ENCODE results near the gene DLGAP1.
A peak's percentile ranks its signal among the peaks of the same experiment; 100 is the strongest.

The DLGAP1 gene

DNA sequence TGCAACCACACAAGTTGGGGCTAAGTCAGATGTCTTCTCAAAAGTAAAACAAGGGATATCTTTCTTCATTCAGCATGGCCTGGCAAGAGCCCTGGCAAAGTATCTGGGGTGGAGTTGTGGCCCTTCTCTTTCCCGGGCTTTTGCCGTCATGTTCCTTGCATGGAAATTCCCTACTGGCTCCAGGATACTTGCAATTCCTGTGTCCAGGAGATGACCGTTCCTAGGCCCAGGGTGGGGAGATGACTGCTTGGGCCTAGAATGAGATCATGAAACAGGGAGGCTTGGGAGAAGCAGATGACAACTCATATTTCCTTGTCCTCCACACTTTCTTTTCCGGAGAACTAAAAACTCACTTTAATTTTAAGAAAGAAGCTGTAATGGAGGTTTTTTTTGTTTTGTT lies 944.2 kb downstream of the DLGAP1 start:
- no peak for DNase-seq

DNA sequence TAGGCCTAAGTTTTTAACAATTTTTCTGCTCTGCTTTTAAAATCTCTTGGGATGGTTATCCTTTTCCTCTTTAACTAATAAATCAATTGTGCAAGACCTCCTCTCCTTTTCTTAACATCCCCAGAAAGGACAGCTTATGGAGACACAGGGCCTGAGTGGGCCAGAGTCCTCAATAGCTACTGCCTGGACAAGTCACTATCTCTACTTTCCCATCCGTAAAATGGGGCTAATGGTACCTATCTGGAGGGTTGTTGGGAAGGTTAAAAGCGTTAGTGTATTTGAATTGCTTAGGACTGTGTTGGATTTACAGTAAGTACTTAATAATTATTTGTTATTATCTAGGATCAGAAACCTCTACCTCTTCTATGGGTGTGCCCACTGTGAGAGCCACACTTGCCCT lies 945.1 kb downstream of the DLGAP1 start:
- no peak for DNase-seq

DNA sequence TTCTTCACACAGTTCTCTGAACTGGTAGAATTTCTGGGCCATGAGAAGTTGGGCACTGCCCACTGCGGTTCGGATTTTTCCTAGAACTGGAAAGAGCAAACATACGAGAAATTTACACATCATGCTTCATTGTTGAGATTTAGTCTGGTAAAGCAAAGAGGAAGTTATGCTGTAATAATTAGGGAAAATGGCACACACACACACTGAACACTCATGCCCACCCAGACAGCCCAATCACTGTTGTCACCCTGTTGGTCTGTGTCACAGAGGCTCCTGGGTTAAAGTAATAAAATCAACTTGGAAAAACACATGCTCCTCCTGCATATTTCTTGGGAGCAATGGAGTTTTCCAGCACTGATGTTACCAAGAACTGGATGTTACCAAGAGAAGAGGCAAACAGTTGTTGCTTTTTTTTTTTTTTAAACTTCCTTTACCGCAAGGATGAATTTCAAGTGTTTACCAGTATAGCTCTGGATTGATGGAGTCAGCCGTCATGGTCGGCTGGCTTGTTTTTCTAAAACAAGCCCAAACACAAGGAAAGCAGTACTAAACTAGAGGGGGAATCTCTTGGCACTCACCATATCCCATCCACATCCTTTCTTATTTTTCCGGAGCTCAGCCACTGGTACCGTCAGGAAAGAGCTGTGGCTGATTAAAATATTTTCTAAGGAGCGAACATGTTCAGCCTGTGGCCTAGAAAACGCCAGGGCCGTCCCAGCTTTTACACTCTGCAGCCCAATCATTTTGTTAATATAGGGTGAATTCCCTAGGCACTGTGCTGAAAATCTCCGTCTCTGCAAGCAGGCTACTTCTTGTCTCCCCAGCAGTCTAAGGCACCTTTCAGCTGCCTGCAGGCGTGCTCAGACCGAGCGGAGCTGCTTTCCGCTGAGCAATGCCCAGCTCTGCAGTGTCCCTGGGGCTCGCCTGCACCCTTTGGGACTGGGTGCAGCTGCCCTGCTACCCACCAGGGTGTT lies 946.2 kb downstream of the DLGAP1 start:
- no peak for DNase-seq

DNA sequence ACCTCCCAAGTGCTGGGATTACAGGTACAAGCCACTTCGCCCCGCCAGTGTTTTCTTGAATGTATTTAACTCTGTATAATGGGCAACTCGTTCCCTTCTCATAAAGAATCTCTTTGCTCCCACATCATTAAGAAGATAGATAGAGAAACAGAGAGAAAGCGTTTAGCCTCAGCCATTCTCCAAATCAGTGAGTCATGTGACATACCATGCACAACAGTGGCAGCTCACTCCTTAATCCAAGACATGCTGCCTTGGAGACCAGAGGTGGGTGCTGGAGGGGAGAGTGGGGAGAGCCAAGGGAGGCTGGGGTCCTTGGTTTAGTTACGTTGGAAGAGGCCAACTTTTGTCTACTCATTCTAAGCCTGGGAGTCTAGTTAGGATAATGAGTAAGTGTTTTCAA lies 950.5 kb downstream of the DLGAP1 start:
- no peak for DNase-seq

DNA sequence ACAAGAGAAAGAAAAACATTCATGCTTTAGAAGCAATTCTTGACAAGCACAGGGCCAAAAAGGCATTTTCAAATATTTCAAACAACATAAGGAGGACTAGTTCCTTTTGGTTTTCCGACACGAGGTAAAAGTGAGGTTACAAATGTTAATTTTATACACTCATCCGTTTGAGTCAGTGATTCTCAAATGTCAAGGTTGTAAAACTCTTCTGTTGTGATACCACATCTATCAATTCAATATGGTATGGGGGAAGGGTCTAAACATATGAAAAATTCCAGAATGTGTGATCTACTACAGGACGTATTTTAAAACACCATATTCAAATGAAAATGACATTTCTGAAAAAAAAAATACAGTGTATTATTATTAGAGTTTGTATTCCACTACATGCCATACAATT lies 952.5 kb downstream of the DLGAP1 start:
- DNase-seq = no peak

DNA sequence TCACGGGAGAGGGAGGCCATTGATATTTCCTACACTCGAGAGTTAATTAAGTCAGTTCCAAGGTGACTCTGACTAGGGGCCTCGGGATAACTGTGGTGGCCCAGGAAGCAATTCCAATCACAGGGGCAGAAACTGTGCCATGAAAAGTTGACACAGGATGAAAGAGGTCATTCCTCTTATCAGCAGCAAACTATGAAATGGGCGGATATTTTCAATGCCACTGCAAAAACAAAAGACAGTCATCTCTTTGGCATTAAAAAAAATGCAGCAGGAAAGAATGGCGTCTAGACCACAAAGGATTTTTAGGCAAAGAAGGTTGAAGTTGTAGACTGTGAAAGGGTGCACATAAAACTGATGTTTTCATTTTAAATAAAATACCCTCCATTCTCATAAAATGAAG lies 955.1 kb downstream of the DLGAP1 start:
- DNase-seq = no peak

DNA sequence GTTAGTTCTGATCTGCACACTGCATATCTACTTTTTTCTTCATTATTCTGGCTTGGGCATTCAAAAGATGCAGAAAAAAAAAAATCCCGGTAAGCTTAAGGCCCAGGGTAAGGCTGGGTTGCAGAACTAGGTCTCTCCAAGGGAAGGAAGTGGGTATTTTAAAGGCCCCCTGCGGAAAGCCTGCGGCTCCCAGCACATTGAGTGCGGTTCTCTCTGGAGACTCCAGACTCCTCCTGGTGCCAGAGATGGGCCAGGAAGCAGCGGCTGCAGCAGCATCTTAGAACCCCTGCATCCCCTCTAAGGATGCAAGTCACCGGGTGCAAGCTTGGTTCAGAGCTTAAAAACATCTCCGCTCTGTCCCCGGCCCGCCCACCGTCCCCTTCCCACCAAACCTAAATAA lies 955.6 kb downstream of the DLGAP1 start:
- no peak for DNase-seq

DNA sequence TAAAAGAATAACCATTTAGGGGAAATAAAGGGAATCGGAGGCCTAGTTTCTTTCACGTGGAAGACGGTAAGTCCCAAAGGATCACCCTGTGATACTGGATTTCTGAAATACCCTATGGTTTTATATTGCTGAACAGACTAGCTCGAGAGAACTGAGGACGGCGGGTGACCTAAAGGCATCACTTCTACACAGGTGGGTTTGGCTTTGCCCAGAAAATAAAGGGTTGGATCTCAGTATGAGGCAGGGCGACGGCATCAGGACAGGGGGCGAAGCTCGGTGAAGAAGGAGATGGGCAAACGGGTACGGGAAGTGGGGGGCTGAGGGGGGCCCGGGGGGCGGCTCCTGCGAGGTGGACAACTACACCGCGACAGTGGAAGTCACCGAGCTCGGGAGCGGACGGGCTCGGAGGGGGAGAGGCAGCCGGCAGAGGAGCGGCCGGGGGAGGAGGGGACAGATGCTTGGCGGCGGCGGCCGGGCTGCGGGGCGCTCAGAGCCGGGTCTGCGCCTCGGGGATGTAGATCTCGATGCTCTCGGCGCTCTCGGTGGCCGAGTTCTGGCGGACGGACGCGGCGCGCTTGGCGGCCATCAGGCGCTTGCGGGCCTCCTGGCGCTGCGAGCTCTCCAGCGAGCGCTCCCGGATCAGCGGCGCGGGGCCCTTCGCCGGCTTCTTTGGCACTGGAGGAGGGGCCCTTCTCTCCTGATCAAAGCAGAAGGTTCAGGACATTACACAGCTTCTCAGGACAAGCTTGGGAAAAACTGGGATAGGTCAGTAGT lies 956.2 kb downstream of the DLGAP1 start:
- DNase-seq = peak; percentile 21

DNA sequence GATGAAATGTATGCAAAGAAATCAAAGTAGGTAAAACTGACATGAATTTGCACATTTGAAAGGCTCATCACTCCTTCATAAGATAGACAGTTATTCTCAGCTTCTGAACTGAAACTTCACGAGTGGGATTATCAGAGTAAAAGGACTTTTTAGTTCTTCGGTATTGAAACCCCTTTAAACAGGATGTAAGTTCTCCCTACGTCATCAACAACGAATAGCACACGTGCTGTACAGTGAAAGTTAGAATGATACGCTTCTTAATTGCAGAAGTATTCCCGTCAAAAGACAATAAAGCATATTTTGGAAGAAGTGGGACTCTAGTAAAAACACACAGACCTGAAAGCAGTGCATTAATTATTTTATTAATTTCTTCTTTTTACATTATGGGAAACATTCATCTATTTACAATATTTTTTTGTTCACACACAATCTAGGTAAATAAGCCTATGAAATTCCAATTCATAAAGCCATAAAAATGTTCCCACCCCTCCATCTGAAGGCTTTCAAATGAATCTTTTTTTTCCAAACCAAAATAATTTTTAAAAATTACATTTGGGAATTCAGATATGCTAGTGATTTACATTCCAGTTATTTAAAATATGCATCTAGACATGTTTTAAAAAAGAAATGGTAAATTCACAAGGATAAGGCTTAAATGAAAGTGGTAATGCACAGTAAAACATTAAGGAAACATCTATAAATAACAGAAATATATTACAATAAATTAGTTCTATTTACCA lies 959.2 kb downstream of the DLGAP1 start:
- DNase-seq = no peak

DNA sequence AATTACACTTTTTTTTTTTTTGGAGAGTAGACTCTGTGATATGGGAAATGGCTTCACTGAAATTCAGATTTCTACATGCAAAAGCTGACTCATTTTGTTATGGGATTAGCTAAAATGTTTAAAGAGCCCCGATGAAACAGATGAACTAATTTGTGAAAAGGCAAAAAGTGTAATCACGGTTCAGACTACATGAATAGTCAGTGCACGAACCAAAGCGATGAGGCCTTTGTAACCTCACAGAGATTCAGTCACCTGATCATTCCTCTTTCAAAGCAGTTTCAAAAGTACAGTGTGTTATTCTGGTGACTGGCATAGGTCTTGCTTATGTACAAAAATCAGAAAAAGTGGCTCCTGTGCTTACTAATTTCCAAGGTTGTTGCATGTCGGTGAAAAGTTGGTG lies 960.5 kb downstream of the DLGAP1 start:
- DNase-seq = no peak

DNA sequence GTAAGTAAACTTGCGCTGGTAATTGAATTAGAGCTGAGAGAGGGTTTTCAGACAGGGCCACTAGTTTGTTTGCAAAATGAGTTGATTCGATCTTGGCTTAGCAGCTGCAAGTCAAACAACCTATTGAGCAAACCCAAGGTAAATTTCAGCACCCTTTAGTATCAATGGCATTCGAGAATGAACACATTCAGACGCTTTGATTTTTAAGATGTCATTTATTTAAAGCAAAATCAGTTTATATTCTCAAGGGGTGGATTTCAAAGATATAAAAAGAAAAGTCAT lies 960.9 kb downstream of the DLGAP1 start:
- no peak for DNase-seq

DNA sequence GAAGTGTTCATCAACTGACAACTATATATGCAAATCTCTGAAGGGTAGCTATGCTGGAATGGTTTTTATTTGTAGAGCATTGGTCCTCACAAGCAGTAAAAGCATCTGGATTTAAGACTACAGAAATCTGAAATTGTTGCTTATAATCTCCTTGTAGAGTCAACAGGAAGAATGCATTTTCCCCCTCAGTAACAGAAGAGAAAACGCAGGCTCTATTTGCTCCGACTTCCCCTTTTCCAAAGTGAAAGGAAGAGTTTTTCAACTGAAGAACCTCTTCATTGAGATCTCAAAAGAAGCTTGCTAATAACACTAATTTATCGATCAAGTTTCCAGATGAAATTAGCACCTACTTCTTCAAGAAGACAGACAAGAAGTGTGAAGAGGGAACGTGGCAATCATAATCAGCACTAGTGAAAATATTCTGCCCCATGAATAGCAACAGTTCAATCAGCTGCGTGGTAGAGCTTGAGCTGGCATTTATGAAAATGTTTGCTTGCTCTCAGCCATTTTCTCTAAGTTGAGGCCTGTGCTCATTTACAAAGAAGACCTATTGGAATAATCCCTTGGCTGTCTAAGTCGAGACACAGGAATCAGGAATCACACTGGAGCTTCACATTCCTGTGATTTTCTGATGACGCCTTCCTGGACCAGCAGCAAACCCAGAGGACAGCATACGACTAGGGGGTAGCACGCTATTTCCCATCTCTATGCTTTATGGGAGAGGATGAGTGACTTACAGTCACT lies 961.4 kb downstream of the DLGAP1 start:
- no peak for DNase-seq

DNA sequence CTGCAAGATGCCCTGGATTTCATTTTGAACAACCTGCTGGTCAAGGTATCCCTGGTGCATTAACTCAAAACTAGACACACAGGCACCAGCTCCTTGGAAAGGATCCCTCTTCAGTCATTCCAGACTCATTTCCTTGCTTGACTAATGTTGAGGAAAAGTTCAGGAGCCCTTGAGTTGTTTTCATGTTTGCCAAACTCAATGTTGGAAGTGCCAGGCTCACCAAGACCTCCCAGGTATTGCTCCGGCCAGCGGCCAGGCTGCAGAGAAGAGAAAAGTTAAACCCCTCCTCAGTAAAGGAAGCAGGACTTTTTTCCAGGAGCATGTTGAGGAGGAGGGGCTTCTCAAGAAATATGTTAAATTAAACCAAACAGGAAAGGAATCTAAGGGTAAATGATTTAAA lies 962.4 kb downstream of the DLGAP1 start:
- DNase-seq = no peak

DNA sequence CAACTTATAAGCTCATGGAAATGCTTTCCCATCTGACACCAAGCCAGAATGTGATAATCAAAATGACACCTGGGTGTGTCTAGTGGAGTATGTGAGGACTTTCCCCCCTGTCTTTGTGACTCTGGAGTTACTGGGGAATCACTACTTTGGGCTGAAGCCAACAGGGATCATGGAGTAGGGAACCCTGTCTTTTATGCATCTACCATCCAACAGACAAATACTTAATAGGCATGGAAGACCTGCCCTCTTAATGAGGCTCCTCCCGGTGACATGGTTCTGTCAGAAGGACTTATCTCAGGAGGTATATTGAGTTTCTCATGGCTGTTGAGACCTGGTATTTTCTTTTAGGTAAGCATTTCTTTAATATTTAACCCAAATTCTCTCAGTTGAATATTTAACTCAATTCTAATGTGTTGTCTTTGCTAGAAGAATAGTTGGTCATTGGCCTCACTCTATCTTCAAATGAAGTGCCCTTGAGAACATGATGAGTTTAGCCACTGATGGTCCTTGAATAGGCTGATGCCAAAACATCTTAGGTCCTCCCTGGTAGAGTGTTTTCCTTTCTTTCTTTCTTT lies 963.0 kb downstream of the DLGAP1 start:
- no peak for DNase-seq

DNA sequence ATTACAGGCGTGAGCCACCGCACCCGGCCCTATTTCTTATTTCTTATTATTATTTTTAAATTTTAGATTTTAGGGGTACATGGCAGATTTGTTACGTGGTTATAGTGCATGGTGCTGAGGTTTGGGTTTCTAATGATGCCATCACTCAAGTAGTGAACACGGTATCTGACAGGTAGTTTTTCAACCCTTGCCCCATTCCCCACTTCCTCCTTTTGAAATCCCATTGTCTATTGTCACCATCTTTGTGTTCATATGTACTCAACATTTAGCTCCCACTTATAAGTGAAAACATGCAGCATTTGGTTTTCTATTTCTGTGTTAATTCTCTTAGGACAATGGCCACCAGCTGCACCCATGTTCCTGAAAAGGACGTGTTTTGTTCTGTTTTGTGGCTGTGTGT lies 965.6 kb downstream of the DLGAP1 start:
- no peak for DNase-seq

DNA sequence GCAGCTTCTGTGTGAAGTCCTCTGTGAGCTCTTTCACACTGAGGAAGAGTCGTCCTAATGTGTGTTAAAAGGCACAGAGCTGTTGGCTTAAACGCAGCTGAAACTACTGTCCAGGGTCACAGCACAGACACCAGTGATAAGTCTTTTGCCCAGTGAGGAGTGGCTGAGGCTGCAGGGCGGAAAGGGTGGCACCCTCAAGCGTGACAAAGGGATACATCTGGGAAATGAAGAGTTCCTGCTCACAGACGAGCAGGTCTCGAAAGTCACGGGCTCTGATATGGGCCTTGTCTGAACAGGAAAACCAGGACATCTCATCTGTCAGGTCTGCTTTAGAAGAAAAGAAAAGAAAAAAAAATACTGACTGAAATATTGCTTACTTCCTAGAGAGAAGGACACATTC lies 968.6 kb downstream of the DLGAP1 start:
- no peak for DNase-seq

DNA sequence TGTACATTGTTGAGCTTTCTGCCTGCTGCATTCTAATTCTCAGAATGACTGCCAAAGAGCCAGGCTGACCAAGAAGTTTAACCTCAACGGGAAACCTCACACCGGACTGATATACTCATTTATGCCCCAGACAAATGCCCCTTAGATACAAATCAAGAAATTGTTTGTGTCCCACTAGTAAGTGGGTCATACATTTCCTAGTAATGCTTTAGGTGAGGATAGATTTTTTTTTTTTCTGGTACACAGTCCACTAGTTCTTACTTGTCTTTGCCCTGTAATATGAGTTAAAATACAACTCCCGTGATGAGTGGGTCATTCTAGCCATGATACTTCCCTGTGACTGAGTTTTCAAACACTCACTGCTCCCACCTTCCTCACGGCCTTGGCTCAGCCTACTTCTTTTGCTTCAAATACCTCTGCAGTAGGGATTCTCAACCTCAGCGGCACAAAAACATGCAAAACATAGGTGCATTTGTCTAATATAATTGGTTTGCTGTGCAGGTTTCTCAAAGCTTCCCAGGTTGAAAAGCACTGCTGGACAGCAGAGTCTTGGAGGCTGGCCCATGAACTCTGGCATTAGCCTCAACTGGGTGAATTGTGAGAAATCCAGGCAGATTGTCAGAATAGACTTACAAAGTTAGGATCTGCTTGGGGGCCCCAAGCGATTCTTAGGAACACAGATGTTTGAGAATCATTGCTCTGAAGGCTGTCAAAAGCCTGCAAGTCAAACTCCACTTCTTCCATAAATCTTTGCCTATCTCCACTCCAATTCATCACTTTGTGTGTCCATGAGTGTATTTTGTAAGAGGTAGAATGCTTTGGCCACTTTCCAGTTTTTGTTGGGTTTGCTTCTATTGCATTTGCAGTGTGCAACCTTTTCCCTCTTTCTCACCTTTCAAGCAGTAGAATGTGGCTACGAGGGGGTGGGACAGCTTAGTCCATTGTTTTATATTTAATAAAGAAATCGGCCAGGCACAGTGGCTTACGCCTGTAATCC lies 969.7 kb downstream of the DLGAP1 start:
- no peak for DNase-seq

DNA sequence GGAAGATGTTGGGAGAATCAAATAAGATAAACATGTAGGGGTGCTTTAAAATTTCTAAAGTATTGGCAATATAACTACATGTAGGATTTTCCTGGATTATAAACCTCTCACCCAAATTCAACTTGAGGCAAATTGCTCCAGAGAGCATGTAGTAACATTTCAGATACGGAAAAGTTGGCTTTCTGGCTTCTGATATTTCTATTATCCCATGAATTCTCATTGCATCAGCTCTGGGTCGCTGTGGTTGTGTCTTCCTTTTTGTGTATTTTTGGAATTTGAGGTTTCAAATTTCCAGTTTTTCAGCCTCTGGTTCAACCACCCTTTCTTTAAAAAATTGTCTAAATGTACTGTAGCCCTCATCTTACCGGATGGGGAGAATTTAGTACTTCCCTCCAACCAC lies 972.8 kb downstream of the DLGAP1 start:
- DNase-seq = no peak

DNA sequence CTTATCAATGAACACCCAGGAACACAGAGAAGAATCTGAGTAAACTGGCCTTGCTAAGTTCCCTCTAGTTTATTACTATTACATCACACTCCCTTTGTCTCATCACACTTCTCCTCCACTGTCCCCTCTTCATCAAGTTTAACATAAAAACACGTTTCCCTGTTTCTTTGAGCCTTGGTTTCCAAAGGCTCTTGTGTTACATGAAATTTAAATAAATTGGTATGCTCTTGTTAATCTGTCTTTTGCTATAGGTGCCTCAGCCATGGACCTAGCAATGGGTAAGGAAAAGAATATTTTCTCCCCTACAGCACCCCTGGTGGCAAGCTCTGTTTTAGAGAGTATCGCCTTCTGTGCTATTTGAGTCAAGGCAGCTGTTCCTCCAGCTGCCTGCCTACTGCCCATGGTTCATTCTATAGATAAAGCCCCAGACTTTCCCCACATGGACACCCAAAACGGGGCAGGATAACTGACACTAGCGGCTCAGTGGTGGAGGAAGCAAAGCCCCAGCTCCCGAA lies 973.4 kb downstream of the DLGAP1 start:
- DNase-seq = peak; percentile 8

DNA sequence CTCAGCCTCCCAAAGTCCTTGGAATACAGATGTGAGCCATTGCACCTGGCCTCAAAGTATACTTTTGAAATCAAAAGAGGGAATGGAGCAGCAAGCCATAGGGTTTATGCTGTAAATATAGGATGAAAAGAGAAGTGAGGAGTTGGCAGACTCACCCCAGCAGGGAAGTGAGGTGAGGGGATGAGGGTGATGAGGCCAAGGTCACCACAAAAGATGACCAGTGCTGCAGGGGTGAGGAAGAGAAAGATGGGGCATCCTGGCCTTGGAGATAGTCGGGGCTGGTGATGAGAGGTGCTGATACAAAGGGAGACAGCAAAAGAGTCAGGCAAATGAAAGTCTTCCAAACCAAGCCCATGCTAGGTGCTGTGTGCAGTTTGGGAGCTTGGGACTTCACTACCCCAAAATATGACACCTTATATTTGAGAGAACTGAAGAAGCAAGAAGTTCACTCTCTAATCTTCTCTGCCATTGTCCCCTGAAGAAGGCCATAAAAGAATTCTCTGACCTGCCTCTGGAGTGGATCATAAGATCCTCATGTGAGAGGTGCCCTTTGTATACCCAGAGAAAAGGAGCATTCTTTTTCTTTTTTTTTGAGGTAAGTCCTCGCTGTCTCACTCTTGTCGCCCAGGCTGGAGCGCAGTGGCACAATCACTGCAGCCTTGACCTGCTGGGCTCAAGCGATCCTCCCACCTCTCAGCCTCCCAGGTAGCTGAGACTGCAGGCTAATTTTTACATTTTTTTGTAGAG lies 974.1 kb downstream of the DLGAP1 start:
- no peak for DNase-seq

Data from stimulated activated CD4-positive, alpha-beta T cell treated with anti-CD3 and anti-CD28 coated beads, Interleukin-4, amount 100 ng/mL, for 1 hour (primary cell).